OCI-LY7 (cell line): ENCODE measurements around the gene MARCHF2. TPM values are rescaled to one million over a fixed set of nuclear protein-coding genes. Genes with fewer than 3 reads are reported as not detected.

ENCODE experiments used
- BruUV-seq: library from RNA; stranded (reverse); fragments of 400-500 nt; replicated peaks from 2 replicates; lab custom pipeline; 2021; lab: Mats Ljungman, UMichigan
- CTCF ChIA-PET: fragments of 300-600 bp; sonication (Branson Sonifier 250); formaldehyde crosslinking; loops from one replicate; lab custom pipeline; 2022; ENCODE audit warnings: antibody characterized with exemption; ENCODE audit not compliant: unreplicated experiment; lab: Charles Lee
- POLR2A ChIA-PET: fragments of 300-600 bp; sonication (Branson Sonifier 250); formaldehyde crosslinking; loops from one replicate; lab custom pipeline; 2022; ENCODE audit warnings: antibody characterized with exemption; lab: Charles Lee
- DNase-seq: peaks from one replicate; pipeline ENCODE4 v3.0.0-alpha.2; 2015; ENCODE audit warnings: low spot score
- H2AFZ ChIP-seq: fragments of 200-600 bp; sonication (generic), shearing (Covaris generic); 2 replicates; pipeline ENCODE4 v1.6.1; 2014; ENCODE audit warnings: mild to moderate bottlenecking, antibody characterized with exemption, low read length, moderate library complexity
- H3K27ac ChIP-seq: fragments of 200-600 bp; sonication (generic); 2 replicates; pipeline ENCODE4 v1.5.1; 2014; ENCODE audit warnings: mixed run types, low read depth, mild to moderate bottlenecking, moderate library complexity, low read length, inconsistent platforms; ENCODE audit not compliant: poor library complexity, severe bottlenecking
- H3K36me3 ChIP-seq: fragments of 200-600 bp; sonication (generic); 2 replicates; pipeline ENCODE4 v1.6.1; 2014; ENCODE audit warnings: mild to moderate bottlenecking, antibody characterized with exemption, low read length, moderate library complexity, mixed read lengths; ENCODE audit not compliant: insufficient read depth
- H3K4me1 ChIP-seq: fragments of 200-600 bp; sonication (generic); 2 replicates; pipeline ENCODE4 v1.5.1; 2014; ENCODE audit warnings: mild to moderate bottlenecking, low read length; ENCODE audit not compliant: insufficient read depth, poor library complexity, severe bottlenecking
- H3K4me2 ChIP-seq: fragments of 200-600 bp; sonication (generic); 2 replicates; pipeline ENCODE4 v1.6.1; 2014; ENCODE audit warnings: mild to moderate bottlenecking, low read length
- H3K4me3 ChIP-seq: fragments of 200-600 bp; sonication (generic); 2 replicates; pipeline ENCODE4 v1.5.1; 2014; ENCODE audit warnings: mild to moderate bottlenecking, low read depth, low read length; ENCODE audit not compliant: poor library complexity, severe bottlenecking
- H3K79me2 ChIP-seq: fragments of 200-600 bp; sonication (generic); 2 replicates; pipeline ENCODE4 v1.6.1; 2016; ENCODE audit warnings: low read depth, mild to moderate bottlenecking, low read length, moderate library complexity, mixed read lengths; ENCODE audit not compliant: insufficient read depth
- H3K9me2 ChIP-seq: fragments of 200-600 bp; sonication (generic); 2 replicates; pipeline ENCODE4 v1.6.1; 2016; ENCODE audit warnings: mild to moderate bottlenecking, low read length, mixed read lengths; ENCODE audit not compliant: insufficient read depth
- H3K9me3 ChIP-seq: fragments of 200-600 bp; sonication (generic); 2 replicates; pipeline ENCODE4 v1.6.1; 2014; ENCODE audit warnings: mild to moderate bottlenecking, mixed run types, low read length, mixed read lengths
- H4K20me1 ChIP-seq: fragments of 200-600 bp; sonication (generic); 2 replicates; pipeline ENCODE4 v1.6.1; 2014; ENCODE audit warnings: mild to moderate bottlenecking, antibody characterized with exemption, low read length, moderate library complexity, mixed read lengths; ENCODE audit not compliant: insufficient read depth
- CTCF ChIP-seq: fragments of 200-600 bp; sonication (generic); conservative IDR thresholded peaks from 2 replicates; pipeline ENCODE4 v1.5.1; 2014; ENCODE audit warnings: mild to moderate bottlenecking, antibody characterized with exemption, low read length, moderate library complexity, mixed read lengths
- EZH2phosphoT487 ChIP-seq: fragments of 200-600 bp; sonication (generic); IDR thresholded peaks from 2 replicates; pipeline ENCODE4 v1.6.1; 2018; ENCODE audit warnings: low read depth, borderline replicate concordance, mild to moderate bottlenecking, mixed run types, antibody characterized with exemption, low read length, moderate library complexity, mixed read lengths
- intact Hi-C: fragments of 100-400 bp; cut with micrococcal nuclease; formaldehyde crosslinking; loops from one replicate; pipeline ENCODE4 v1.10.0; 2022; ENCODE audit not compliant: unreplicated experiment
- total RNA-seq, 2 experiments: library from RNA; depleted of rRNA in 1 of 2; stranded (reverse); fragments of >200 nt in 1 of 2; shearing (Covaris generic) in 1 of 2; gene quantifications; 2 replicates each; pipeline ENCODE4 v1.2.3, GENCODE V29; 2014 to 2022

The MARCHF2 gene
- total RNA-seq, 2 experiments from 2014 or later: 12.4 to 14.1 TPM

DNA sequence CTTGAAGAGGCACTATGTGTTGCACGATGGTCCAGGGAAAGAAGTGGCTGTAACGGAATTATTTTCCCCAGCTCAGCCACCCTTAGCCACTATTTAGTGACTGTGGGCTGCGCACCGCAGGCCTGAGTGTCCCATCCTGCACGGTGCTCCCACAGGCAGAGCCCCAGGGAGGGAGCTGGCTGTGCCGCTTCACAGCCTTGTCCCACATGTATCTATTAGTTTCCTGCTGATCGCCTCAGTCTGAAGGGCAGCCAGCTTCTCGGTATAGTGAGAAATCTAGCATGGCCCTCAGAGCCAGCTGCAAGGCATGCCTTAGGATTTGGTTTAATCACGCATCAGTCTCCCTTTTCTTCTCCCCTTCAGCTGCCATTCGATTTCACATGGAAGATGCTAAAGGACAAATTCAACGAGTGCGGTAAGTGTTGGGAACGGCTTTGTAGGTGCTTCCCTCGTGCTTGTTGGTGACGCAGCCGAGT, 73.6 kb downstream of the MARCHF2 start:
- no peak for DNase-seq
- H3K4me3 ChIP-seq: no peak overlapping the region
- intact Hi-C loops: no loop called here
- H3K4me1 ChIP-seq: no peaks in the 10 kb centered on the region
- CTCF ChIA-PET: no interaction called here
- BruUV-seq: no TSS peak
- H4K20me1 ChIP-seq: no peaks in the 10 kb centered on the region
- H3K27ac ChIP-seq: no peak overlapping the region
- no peak for TF ChIP-seq EZH2phosphoT487
- TF ChIP-seq CTCF: no peak
- POLR2A ChIA-PET: interaction anchor here (0.7 kb wide), 1 partner anchor 93 kb away, joined by 3 read pairs; no protein-coding TSS in a partner anchor
- no peak overlapping the region for H3K4me2 ChIP-seq
- H3K9me2 ChIP-seq: no peaks in the 10 kb centered on the region
- H3K79me2 ChIP-seq: peaks cover 5% of the 10 kb centered on the region; the same call in 1 of the 2 replicates
- H3K9me3 ChIP-seq: no peaks in the 10 kb centered on the region
- H3K36me3 ChIP-seq: peaks cover 89% of the 10 kb centered on the region
- H2AFZ ChIP-seq: no peak overlapping the region

DNA sequence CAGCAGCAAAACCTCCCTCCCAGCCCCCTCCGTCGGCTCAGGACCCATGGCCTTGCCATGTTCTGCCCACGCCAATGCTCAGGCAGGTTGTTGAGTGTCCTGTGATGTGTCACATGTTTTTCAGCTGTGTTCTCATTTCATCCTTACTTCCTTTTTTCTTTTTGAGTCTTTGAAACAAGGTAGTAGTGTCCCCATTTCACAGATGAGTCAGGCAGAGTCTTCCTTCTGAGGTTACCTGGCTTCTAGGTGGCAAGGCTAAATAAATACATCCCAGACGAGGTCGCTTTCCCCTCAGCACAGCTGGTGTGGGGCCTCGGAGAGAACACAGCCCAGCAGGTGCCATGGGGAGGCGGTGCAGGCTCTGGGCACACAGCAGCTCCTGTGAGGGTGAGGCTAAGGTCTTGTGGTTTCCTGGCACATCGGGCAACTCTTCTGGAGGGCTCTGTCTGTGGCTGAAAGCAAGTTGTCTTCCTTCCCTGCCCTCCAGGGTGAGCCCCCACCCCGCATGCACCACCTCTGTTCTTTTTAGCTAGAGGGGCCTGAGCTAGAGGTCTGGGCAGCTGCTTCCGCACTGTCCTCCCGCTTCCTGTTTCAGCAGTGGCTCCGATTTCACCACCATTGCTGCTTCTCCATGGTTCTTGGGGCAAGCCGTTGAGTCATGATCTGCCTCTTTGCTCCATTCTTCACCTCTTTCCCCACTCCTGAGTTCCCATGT, 74.2 kb downstream of the MARCHF2 start:
- Histone ChIP-seq H3K36me3 (peaks cover 83% of the 10 kb centered on the region), H3K79me2 (0 out of 2 replicates have a peak, but pooled peaks cover 2% of the 10 kb centered on the region), H2AFZ (no peak overlapping the region), H3K4me2 (no peak overlapping the region), H3K9me3 (no peaks in the 10 kb centered on the region), H3K27ac (no peak overlapping the region), H3K9me2 (no peaks in the 10 kb centered on the region), H3K4me1 (no peaks in the 10 kb centered on the region), H4K20me1 (no peaks in the 10 kb centered on the region), H3K4me3 (no peak overlapping the region)
- TF ChIP-seq EZH2phosphoT487: no peak
- TF ChIP-seq CTCF: no peak
- DNase-seq: no peak
- POLR2A ChIA-PET: interaction anchor here (0.7 kb wide), 1 partner anchor 92 kb away, joined by 3 read pairs; no protein-coding TSS in a partner anchor
- CTCF ChIA-PET: no interaction called here
- no TSS peak for BruUV-seq
- intact Hi-C loops: no loop called here

DNA sequence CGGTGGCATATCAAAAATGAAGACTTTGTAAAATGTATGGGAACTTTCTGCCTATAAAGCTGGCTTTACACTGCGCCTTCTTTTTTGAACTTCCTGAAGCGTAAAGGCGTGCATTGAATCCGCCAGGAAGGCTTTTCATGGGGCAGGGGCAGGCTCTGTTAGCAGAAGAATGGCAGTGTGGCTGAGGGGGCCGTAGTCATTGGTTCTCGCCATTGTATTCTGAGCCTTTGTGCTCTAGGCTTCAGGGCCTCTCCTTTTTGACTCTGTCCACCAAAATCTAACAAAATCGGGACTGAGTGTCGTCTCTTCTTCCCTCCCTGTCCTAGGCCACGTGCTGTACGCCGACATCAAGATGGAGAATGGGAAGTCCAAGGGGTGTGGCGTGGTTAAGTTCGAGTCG, 75.3 kb downstream of the MARCHF2 start:
- Histone ChIP-seq H4K20me1 (no peaks in the 10 kb centered on the region), H3K36me3 (peaks cover 73% of the 10 kb centered on the region), H3K4me3 (no peak overlapping the region), H3K79me2 (no peaks in the 10 kb centered on the region), H3K9me3 (no peaks in the 10 kb centered on the region), H3K4me2 (no peak overlapping the region), H3K27ac (no peak overlapping the region), H2AFZ (no peak overlapping the region), H3K9me2 (no peaks in the 10 kb centered on the region), H3K4me1 (no peaks in the 10 kb centered on the region)
- ChIA-PET POLR2A (no interaction called here), CTCF (no interaction called here)
- TF ChIP-seq EZH2phosphoT487 (no peak), CTCF (no peak)
- DNase-seq: no peak
- intact Hi-C loops: no loop called here
- no TSS peak for BruUV-seq
